Renal cortex interstitium (tissue), 11 donors: ENCODE data around the gene TCP11. TPM values are rescaled to one million over a fixed set of nuclear protein-coding genes. Genes with fewer than 3 reads are reported as not detected.

Experiments
- DNase-seq, 11 donors: peaks; one replicate each; pipeline ENCODE4 v3.0.0-alpha.2; 2013; ENCODE audit warnings: low read depth in 9 of 11, low spot score in 4 of 11; ENCODE audit errors: extremely low read depth in 1 of 11
- polyA plus RNA-seq, 3 donors: library from polyadenylated mRNA; unstranded; fragments of 120-200 nt; gene quantifications; one replicate each; pipeline ENCODE4 v1.2.1, GENCODE V29; 2013; ENCODE audit not compliant: insufficient read length in 3 of 3

The TCP11 gene
- polyA plus RNA-seq, 3 donors: 1.8 to 3.2 (median 2.8) TPM

DNA sequence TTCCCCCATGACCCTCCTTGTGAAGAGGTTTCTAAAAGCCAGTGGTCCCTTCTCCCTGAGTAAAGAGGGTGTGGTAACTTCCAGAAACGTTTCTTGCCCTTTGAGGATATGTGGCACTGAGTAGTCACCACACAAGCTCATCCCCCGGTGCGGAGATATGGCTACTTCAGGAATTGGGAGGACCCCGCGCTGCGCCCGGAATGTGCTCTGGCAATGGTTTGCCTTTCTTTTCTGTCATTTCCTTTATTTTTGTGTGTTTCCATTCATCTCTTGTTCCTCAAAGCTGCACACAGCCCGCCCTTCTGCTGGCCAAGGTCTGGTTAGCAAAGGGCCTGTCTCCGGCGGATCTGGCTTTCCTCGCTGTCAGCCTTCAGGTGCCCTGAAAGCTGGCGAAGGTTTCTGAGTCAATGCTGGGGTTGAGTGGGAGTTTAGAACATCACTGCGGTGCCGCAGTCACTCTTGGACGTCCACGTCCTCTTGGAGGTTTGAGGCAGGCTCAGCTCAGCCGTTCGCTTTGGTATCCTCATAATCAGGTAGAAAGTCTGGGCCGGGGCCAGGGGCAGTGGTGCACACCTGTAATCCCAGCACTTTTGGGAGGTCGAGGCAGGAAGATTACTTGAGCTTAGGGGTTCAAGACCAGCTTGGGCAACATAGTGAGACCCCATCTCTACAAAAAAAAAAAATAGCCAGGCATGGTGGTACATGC, 67.2 kb downstream of the TCP11 start:
- DNase-seq: no peak

DNA sequence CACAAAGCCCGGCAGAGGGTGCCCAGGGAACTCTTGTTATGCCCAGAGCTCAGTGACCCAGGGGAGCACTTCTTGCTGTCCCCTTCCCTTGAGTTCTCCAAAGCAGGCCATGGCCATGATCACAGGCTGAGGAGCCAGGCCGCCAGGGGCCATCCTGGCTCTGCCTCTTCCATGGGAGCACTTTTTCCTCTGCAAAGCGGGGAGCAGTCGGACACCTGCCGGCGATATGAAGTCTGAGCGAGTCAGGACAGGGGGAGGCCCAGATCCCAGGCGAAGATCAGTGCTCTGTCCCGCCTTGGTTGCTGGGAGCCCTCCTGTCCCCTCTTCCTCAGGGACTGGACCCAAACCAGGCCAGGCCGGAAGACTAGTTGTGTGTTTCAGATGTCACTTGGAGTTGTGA, 67.9 kb downstream of the TCP11 start:
- no peak for DNase-seq

DNA sequence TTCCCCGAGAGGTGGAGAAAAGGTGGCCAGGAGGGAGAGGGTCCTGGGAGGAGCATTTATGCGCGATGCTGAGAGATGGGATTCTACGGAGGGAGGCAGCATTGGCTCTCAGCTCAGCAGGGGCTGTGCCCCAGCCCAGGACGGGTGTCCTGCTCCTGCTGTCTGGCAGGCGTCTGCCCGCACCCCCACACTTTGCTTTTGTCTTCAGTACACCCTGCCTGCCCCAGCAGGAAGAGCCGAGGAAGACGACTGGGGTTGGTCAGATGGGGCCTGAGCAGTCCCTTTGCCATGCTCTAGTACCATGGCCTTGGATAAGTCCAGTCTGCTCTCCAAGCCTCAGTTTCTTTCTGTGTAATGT, 68.5 kb downstream of the TCP11 start:
- no peak for DNase-seq

DNA sequence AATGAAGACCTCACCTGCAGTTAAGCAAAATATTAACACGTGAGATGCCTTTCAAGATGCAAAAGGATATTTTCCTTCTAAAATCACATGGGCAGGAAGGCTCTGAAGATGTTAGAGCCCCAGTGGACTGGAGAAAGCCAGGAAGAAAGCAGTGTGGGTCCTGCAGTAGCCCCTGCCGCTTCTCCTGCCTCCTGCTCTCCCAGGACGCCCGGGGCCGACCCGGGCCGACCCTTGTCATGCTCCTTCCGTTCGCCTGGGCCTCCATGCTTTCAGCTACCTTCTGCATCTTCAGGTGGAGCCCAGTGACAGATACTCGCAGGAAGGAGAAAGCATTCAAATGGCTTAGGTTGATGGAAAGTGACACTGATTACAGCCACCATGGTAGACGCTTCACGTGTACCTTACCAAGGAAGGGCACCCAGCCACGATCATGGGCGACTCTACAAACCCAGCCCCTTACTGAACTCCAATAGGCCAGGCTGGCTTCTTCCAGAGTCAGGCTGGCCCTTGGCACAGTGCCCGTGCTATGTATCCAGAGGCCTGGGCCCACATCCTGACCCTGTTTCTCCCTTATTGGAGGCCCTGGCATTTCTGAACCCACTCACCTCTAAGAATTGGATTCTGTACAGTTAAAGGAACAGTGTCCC, 69.0 kb downstream of the TCP11 start:
- DNase-seq: no peak

DNA sequence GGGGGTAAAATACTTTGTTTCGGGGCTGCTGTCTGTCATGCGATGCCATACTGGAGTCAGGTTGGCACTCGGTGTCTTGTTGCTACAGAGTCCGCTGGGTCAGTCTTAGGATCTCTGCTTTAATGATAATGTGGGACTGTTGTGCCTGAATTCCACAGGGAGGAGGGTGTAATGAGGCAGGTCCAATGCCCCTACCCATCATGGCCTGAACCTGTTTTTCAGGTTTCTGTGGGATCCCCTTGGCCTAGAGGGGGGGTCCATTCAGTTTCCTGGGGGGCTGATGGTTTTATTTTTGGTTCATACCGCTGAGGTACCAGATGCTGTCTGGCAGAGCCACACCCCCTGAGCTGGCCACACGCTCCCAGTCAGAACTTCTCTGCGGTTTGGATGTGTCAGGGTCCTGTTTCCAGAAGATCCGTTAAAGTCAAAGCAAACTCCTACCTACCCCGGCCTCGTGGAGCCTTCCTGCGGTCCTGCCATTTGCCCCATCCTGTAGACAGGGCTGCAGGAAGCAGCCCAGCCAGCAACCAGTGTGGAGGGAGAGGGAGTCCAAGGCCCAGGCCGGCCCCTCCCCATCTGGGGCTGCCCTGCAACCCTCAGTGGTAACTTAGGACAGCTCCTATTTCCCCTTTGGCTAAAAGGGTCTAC, 69.7 kb downstream of the TCP11 start:
- no peak for DNase-seq

DNA sequence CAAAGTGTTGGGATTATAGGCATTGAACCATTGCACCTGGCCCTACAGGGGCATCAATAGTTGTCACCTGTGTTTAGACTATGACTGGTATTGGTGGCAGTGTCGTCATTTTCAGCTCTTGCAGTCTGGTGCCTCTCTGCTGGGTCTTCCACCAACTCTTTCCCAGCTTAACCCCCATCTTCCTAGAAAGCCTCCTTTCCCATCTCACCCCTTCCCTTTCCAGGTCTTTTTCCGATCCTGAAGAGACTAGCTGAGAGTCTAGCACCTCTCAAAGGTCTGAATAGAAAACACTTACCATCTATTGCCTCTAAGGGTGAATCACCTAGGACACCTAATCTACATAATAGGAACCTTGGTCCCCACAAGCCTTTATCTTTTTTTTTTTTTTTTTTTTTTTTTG, 71.0 kb downstream of the TCP11 start:
- DNase-seq: no peak

DNA sequence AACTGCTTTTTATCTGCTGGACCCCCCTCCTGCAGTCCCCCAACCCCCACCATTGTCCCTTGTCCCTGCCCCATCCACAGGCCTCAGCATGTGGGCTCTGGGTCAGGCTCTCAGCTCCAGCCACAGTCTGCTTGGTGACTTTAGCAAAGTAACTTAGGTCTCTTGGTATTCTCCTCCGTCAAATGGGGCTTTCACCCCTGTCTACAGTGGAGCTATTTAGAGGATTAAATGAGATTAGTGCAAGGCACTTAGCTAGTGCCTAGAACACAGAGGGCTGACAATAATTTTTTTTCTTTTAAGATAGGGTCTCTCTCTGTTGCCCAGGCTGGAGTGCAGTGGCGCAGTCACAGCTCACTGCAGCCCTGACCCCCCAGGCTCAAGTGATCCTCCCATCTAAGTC, 71.9 kb downstream of the TCP11 start:
- DNase-seq: no peak

DNA sequence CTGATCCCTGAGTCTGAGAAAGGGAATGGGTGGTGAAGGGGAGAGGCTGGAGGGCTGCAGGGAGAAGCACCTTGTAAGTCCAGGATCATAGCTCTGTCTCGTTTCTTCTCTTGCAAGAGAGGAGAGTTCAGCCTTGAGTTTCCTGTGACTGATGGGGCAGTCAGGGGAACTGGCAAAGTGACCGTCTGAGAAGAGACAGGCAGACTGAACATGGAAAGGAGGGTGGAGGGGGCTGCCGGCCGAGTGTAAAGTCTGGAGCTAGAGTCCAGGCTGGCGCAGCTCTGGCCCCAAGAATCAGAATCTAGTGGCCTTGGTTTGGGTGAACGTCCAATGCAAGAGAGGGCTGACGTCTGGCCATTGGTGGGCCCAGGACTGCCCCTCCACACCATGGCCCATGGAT, 72.5 kb downstream of the TCP11 start:
- DNase-seq: no peak

DNA sequence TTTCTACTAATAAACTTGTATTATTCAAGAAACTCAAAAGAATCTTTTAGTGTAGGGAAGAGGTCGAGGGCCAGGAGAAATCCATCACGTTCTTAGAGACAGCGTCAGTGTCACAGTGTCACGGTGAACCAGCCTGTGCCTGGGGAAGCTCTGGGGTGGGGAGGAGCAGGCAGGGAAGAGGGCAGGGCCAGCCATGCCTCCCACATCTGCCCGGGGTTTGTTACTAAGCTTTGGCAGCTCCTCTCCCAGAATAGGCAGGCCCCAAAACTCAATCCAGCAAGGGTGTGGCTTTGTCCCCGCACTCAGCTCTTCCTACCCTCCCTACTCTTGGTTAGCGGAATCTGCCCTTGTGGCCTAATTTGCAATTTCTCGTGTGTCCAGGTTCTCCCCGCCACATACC, 72.9 kb downstream of the TCP11 start:
- no peak for DNase-seq

Other genes starting within 250 kb of the TCP11 start
- 10 to 100 TPM; 49.2 to 56.9 (median 49.5) TPM for gene SCUBE3, start 72.6 kb upstream of the TCP11 start, polyA plus RNA-seq
- 10 to 100 TPM; 44.8 to 67.2 (median 50.6) TPM for gene ZNF76, start 118.4 kb upstream of the TCP11 start, polyA plus RNA-seq
- 1 to 10 TPM; 3.9 to 5.2 (median 4.8) TPM for gene DEF6, start 156.5 kb upstream of the TCP11 start, polyA plus RNA-seq
- 10 to 100 TPM; 20.1 to 32.3 (median 23.9) TPM for gene PPARD, start 201.2 kb upstream of the TCP11 start, polyA plus RNA-seq